Thyroid gland (tissue), 4 donors: Measurements from ENCODE around the gene AMY1A. TPM values are rescaled to one million over a fixed set of nuclear protein-coding genes. Genes with fewer than 3 reads are reported as not detected.
"Not testable (repeated sequence)": the region's sequence is repeated elsewhere in the genome, so short reads cannot be mapped to it uniquely, and the experiment has no call there.

Experiments used
- DNase-seq, 2 donors: peaks; one replicate each; pipeline ENCODE4 v3.0.0-alpha.2; 2019
- H3K27ac ChIP-seq, 3 donors: fragments of 200-600 bp; sonication (generic); 1 replicate in 2 of 3; 2 replicates in 1 of 3; pipeline ENCODE4 v1.5.1; 2016 to 2019; ENCODE audit warnings: mild to moderate bottlenecking in 1 of 3, moderate library complexity in 1 of 3
- H3K27me3 ChIP-seq: fragments of 200-600 bp; sonication (generic); one replicate; pipeline ENCODE4 v1.5.1; 2019
- H3K36me3 ChIP-seq, 2 donors: fragments of 200-600 bp; sonication (generic); one replicate each; pipeline ENCODE4 v1.5.1; 2016 to 2019
- H3K4me1 ChIP-seq, 2 donors: fragments of 200-600 bp; sonication (generic); one replicate each; pipeline ENCODE4 v1.5.1; 2017 to 2019
- H3K4me3 ChIP-seq, 3 donors: fragments of 200-600 bp; sonication (generic); replicated peaks in 1 of 3; 1 replicate in 2 of 3; 2 replicates in 1 of 3; pipeline ENCODE4 v1.5.1; 2016; ENCODE audit warnings: mild to moderate bottlenecking in 1 of 3
- H3K9me3 ChIP-seq: fragments of 200-600 bp; sonication (generic); one replicate; pipeline ENCODE4 v1.5.1; 2017
- WGBS, 2 donors: methylation state at CpG; one replicate each; pipeline ENCODE4 v1.1.5; 2017; 5-methylcytosine and 5-hydroxymethylcytosine counted together
- intact Hi-C: fragments of 100-400 bp; cut with DNase I; formaldehyde crosslinking; loops from one replicate; pipeline ENCODE4 v1.15.1; 2023
- small RNA-seq: library from RNA; depleted of rRNA; stranded (forward); fragments of <200 nt; gene quantifications from one replicate; pipeline ENCODE3, GENCODE V24; 2016
- total RNA-seq, 4 donors: library from RNA; depleted of rRNA; stranded (reverse); fragments of >200 nt; gene quantifications; one replicate each; pipeline ENCODE4 v1.2.3, GENCODE V29; 2016

Gene AMY1A
- total RNA-seq, 4 donors from 2014 or later: 3.5 TPM; not detected in 3

GRCh38 chr1:103700669-103701068 lies 45.1 kb downstream of the AMY1A start:
- H3K9me3 ChIP-seq, H3K36me3 ChIP-seq, intact Hi-C loops, H3K27me3 ChIP-seq, H3K4me1 ChIP-seq, H3K27ac ChIP-seq, H3K4me3 ChIP-seq, DNase-seq: not testable (repeated sequence)
- WGBS, 2 donors: no CpG with 5 or more reads among the region's 4 CpGs

GRCh38 chr1:103701256-103701655 lies 45.7 kb downstream of the AMY1A start:
- H3K4me3 ChIP-seq, H3K27me3 ChIP-seq, H3K36me3 ChIP-seq, DNase-seq, H3K27ac ChIP-seq, H3K4me1 ChIP-seq, intact Hi-C loops, H3K9me3 ChIP-seq: not testable (repeated sequence)
- no CpG with 5 or more reads among the region's 4 CpGs for WGBS, 2 donors

GRCh38 chr1:103707670-103708069 lies 52.1 kb downstream of the AMY1A start:
- H3K27ac ChIP-seq, H3K9me3 ChIP-seq, H3K36me3 ChIP-seq, DNase-seq, H3K4me1 ChIP-seq, H3K27me3 ChIP-seq, intact Hi-C loops, H3K4me3 ChIP-seq: not testable (repeated sequence)
- WGBS, 2 donors: no CpG with 5 or more reads among the region's 3 CpGs

DNA sequence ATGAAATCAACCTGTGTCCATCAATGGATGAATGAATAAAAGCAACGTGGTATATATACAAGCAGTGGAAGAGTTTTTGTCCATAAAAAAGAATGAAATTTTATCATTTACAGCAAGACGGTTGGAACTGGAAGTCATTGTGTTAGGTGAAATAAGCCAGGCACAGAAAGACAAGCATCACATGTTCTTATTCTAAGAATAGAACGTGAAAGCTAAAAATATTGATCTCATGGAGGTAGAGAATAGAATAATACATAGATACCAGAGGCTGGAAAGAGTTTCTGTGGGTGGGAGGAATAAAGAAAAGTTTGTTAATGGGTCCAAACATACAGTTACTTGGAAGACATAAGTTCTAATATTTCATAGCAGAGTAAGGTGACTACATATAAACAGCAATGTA lies 54.8 kb downstream of the AMY1A start:
- intact Hi-C loops, H3K4me1 ChIP-seq, DNase-seq, H3K9me3 ChIP-seq, H3K27ac ChIP-seq, H3K4me3 ChIP-seq, H3K36me3 ChIP-seq, H3K27me3 ChIP-seq: not testable (repeated sequence)
- WGBS, 2 donors: no CpG with 5 or more reads among the region's 3 CpGs

Small RNA genes within 50 kb of the gene (small RNA-seq; reads per million reads assigned to genes)
- not detected for gene AC105272.1

Other genes with a start within 250 kb of the AMY1A start
- 10 to 100 TPM; 64.9 to 92.7 (median 80.6) TPM for gene RNPC3, start 130.1 kb upstream of the AMY1A start, total RNA-seq
- gene AMY2B, start 84.2 kb upstream of the AMY1A start, total RNA-seq: 10 to 100 TPM; 51.7 to 71.2 (median 54.7) TPM
- not detected for gene AMY2A, start 38.3 kb upstream of the AMY1A start, total RNA-seq
- gene AMY1B, start 40.5 kb downstream of the AMY1A start, total RNA-seq: 1 to 10 TPM in 2 of 4 donors, not detected in 2; 3.5 to 3.9 TPM
- gene AMY1C, start 94.1 kb downstream of the AMY1A start, total RNA-seq: 10 to 100 TPM in 1 of 4 donors, 1 to 10 TPM in 3; 1.1 to 24.6 (median 4.0) TPM